NAMALWA (cell line): ENCODE data around the gene EPAS1.

Experiments
- DNase-seq: peaks from one replicate; pipeline ENCODE4 v3.0.0-alpha.2; 2015; ENCODE audit warnings: low spot score

The EPAS1 gene

GRCh38 chr2:46323730-46324129 lies 26.5 kb downstream of the EPAS1 start:
- no peak for DNase-seq

GRCh38 chr2:46325182-46325928 lies 28.1 kb downstream of the EPAS1 start:
- no peak for DNase-seq

- no peak for DNase-seq
These were observed 29.2 kb downstream of the EPAS1 start for GRCh38 chr2:46326231-46326980.

GRCh38 chr2:46327627-46328026 lies 30.4 kb downstream of the EPAS1 start:
- DNase-seq = peak; percentile 13

- DNase-seq = no peak
These were observed 31.1 kb downstream of the EPAS1 start for GRCh38 chr2:46328291-46328690.

GRCh38 chr2:46328829-46329228 lies 31.6 kb downstream of the EPAS1 start:
- no peak for DNase-seq

- no peak for DNase-seq
These were observed 32.1 kb downstream of the EPAS1 start for GRCh38 chr2:46329340-46329739.

- no peak for DNase-seq
These were observed 32.9 kb downstream of the EPAS1 start for GRCh38 chr2:46329803-46330775.

- no peak for DNase-seq
These were observed 34.0 kb downstream of the EPAS1 start for GRCh38 chr2:46331109-46331766.

- no peak for DNase-seq
These were observed 35.6 kb downstream of the EPAS1 start for GRCh38 chr2:46332686-46333281.

GRCh38 chr2:46333912-46334311 lies 36.7 kb downstream of the EPAS1 start:
- DNase-seq = no peak

- DNase-seq = no peak
These were observed 37.4 kb downstream of the EPAS1 start for GRCh38 chr2:46334389-46335271.

GRCh38 chr2:46335391-46336282 lies 38.4 kb downstream of the EPAS1 start:
- no peak for DNase-seq

- no peak for DNase-seq
These were observed 39.2 kb downstream of the EPAS1 start for GRCh38 chr2:46336283-46336959.

GRCh38 chr2:46337208-46337994 lies 40.2 kb downstream of the EPAS1 start:
- no peak for DNase-seq

- DNase-seq = no peak
These were observed 41.5 kb downstream of the EPAS1 start for GRCh38 chr2:46338674-46339073.

GRCh38 chr2:46339200-46339599 lies 42.0 kb downstream of the EPAS1 start:
- DNase-seq = no peak
